ENCODE measurements around the gene TTC36. TPM values are rescaled to one million over a fixed set of nuclear protein-coding genes. Genes with fewer than 3 reads are reported as not detected.

Gene TTC36
- total and polyA plus RNA-seq, 7 donors = 0.09 to 1.2 (median 0.54) TPM; not detected in 2

- 1 to 3% (median 1%) methylated on average over 28 to 31 of the region's 31 CpGs for WGBS, 3 donors
- peak overlapping the region; percentile 80 for H3K27ac ChIP-seq
- no peak for TF ChIP-seq CTCF (IDR thresholded peaks at IDR 0.05)
- intact Hi-C loops (cut with DNase I) = loop anchor here (2.0 to 5.0 kb wide), 2 partner anchors 37 kb away; partner anchors contain the start of gene IFT46 (in 1 of the 2)
- H3K36me3 ChIP-seq (ENCODE audit: insufficient read depth in 1 of 2, low read depth in 1 of 2) = peaks cover 0 to 5% of the 10 kb centered on the region in 2 donors
- H3K27me3 ChIP-seq (ENCODE audit: insufficient read depth in 3 of 3, low read length in 2 of 3) = no peaks in the 10 kb centered on the region
- peak; percentile 26 to 53 (median 38) for ATAC-seq
- peak overlapping the region; percentile 91 for H3K4me3 ChIP-seq
- H3K4me1 ChIP-seq = peaks cover 9% of the 10 kb centered on the region
- no peaks in the 10 kb centered on the region for H3K9me3 ChIP-seq
- no peak for DNase-seq
These were observed 3.0 kb downstream of the TTC36 start for GRCh38 chr11:118530180-118530682.

GRCh38 chr11:118530683-118531596, 3.7 kb downstream of the TTC36 start, which contains the start of gene TMEM25:
Gene TMEM25, plus strand, starts transcription at chr11:118531192. Its CDS starts 610 bp downstream, at chr11:118531802.
- 2 to 4% (median 3%) methylated on average over 65 to 94 of the region's 94 CpGs for WGBS, 3 donors
- Histone ChIP-seq H3K4me3 (peak within 1 kb of the TSS; percentile 91), H3K9me3 (no peaks in the 10 kb centered on the region), H3K36me3 (ENCODE audit: insufficient read depth in 1 of 2, low read depth in 1 of 2) (peaks cover 0 to 5% of the 10 kb centered on the region in 2 donors), H3K4me1 (peaks cover 9% of the 10 kb centered on the region), H3K27ac (peak within 1 kb of the TSS; percentile 80), H3K27me3 (ENCODE audit: insufficient read depth in 3 of 3, low read length in 2 of 3) (no peaks in the 10 kb centered on the region)
- intact Hi-C loops (cut with DNase I) = loop anchor here (2.0 to 5.0 kb wide), 2 partner anchors 36 kb away; partner anchors contain the start of gene IFT46 (in 1 of the 2)
- ATAC-seq (peak; percentile 82 to 90 (median 84)), DNase-seq (peak; percentile 73 to 82)
- TF ChIP-seq CTCF (IDR thresholded peaks at IDR 0.05) = no peak

GRCh38 chr11:118531597-118532084, 4.4 kb downstream of the TTC36 start:
- H3K4me1 ChIP-seq = peaks cover 9% of the 10 kb centered on the region
- no peak for DNase-seq
- peaks cover 0 to 5% of the 10 kb centered on the region in 2 donors for H3K36me3 ChIP-seq (ENCODE audit: insufficient read depth in 1 of 2, low read depth in 1 of 2)
- intact Hi-C loops (cut with DNase I) = loop anchor here (2.0 to 5.0 kb wide), 2 partner anchors 35 to 36 kb away; partner anchors contain the start of gene IFT46 (in 1 of the 2)
- TF ChIP-seq CTCF (IDR thresholded peaks at IDR 0.05) = no peak
- H3K4me3 ChIP-seq = peak overlapping the region; percentile 91
- H3K27ac ChIP-seq = peak overlapping the region; percentile 80
- H3K27me3 ChIP-seq (ENCODE audit: insufficient read depth in 3 of 3, low read length in 2 of 3) = no peaks in the 10 kb centered on the region
- H3K9me3 ChIP-seq = no peaks in the 10 kb centered on the region
- no peak for ATAC-seq
- WGBS, 3 donors = 33 to 46% (median 42%) methylated on average over 12 of the region's 12 CpGs

GRCh38 chr11:118532091-118532490, 4.8 kb downstream of the TTC36 start:
- H3K36me3 ChIP-seq (ENCODE audit: insufficient read depth in 1 of 2, low read depth in 1 of 2) = peaks cover 0 to 5% of the 10 kb centered on the region in 2 donors
- DNase-seq = no peak
- H3K27ac ChIP-seq = no peak overlapping the region

More at GRCh38 chr11:118532091-118532490, 4.8 kb downstream of the TTC36 start:
- no peaks in the 10 kb centered on the region for H3K9me3 ChIP-seq
- no peak overlapping the region for H3K4me3 ChIP-seq
- peaks cover 9% of the 10 kb centered on the region for H3K4me1 ChIP-seq
- no peak for TF ChIP-seq CTCF (IDR thresholded peaks at IDR 0.05)
- intact Hi-C loops (cut with DNase I) = loop anchor here in 1 of 2 donors (5.0 kb wide), 1 partner anchor 35 kb away; the partner anchor contains the start of gene IFT46
- H3K27me3 ChIP-seq (ENCODE audit: insufficient read depth in 3 of 3, low read length in 2 of 3) = no peaks in the 10 kb centered on the region
- WGBS, 3 donors = 66 to 81% (median 80%) methylated on average over 10 of the region's 10 CpGs
- no peak for ATAC-seq
